GM19043 (cell line): ENCODE results near the gene GLRA1.
A peak's percentile ranks its signal among the peaks of the same experiment; 100 is the strongest.
"Not testable (repeated sequence)": the region's sequence is repeated elsewhere in the genome, so short reads cannot be mapped to it uniquely, and the experiment has no call there.

Source experiments
- ATAC-seq: cut with Tn5 transposase; IDR thresholded peaks from one replicate; pipeline ENCODE4 v1.9.1; 2021; ENCODE audit warnings: low read depth; ENCODE audit not compliant: unreplicated experiment

The GLRA1 gene

DNA sequence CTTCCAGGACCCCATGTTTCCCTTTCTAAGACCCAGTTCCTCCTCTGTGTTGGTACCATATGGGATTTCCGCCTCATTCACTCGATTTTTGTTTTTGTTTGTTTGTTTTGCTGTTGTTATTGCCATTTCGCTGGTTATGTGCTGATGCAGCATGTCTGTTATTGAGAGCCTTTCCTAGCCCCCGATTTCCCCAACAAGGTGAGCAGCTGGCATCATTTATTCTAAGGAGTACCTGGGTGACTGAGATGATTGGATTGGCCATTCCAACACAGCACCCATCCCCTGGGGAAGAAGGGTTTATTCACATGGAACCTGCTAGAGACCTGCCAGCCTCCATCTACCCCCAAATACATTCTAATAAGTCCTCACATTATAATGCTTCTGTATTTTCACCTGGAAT is 2.7 kb downstream of the GLRA1 start:
- ATAC-seq: no peak

DNA sequence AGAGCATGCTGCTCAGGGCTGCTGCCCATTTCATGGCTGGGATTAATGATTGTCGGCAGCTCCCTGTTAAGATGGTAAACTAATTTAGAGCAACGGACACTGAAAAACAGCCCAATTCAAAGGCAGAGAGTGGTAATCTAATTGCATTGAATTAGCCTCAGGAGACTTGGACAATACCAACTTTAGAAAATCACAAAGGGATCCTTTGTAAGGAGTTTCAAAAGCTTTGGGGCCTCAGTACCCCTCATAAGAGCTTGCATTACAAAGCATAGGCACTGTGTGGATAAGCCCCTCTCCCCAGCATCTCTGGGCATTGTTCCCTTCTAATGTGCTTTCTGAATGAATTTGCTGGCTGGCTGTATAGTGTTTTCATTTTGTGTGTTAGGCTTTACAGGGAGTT is 6.7 kb downstream of the GLRA1 start:
- ATAC-seq: no peak

DNA sequence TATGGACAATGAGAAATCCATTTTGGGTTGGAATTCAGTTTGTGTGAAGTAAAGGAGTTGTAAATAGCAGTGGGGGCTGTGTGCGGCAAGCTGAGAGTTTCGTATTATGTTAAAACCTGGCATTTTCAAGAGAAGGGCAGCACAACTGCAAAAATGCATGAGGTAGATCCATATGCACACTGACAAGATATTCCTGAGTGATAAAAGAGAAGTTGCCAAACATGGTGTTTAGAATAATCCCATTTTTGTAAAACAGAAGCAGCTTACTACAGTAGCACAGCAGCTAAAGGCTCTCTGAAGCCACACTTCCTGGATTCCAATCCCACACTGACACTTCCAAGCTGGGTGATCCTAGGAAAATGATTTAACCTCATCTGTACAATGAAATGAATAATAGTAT is 11.2 kb downstream of the GLRA1 start:
- ATAC-seq: no peak

DNA sequence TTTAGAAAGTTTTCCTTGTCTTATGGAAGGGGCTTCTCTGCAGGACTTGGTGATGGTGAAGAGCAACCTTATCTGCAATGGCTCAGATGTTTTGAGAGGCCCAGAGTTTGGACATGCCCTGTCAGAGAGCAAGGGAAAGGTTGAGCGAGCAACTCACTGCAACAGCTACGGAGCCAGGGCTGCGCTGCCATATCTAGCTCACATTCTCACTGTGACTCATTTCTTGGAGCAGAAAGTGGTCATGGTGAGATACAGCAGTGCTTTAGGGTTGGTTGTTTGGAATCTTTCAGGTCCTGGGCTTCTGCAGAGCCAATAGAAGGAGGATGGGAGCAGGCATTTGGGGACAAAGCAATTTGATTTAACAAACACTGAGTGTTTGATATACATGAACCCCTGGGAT is 12.3 kb downstream of the GLRA1 start:
- no peak for ATAC-seq

DNA sequence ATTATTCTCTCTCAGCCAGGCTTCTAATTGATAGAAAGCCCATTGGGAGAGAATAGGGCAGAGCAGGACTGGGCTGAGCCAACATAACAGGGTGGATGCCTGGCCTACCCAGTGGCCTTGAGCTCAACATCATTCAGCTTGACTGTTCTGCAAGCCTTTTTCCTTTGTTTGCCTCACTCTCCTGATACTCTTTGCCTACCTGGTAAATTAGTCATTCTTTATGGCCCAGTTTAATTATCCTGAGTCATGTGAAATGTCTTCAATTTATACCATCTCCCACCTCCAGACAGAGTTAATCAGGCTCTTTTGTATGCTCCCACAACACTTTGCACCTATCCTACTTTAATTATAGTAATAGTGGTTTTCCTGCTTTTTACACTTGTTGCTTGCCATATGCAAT is 13.6 kb downstream of the GLRA1 start:
- ATAC-seq: no peak

DNA sequence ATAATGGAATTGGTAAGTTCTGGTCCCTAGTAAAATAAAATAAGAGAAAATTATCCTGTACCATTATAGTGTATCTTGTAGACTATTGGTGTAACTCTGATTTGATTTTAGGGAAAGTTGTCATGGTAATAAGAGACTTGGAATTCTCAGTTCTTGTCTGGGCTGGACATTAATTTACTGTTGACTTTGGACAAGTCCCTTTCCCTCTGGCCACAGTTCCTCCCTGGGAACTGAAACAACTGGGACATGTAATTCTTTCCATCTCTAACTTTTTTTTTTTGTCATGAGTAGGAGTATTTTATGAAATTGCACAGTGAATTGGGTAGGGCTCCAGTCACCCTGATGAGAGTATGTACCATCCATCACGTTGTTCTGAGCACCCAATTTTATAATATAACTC is 15.0 kb downstream of the GLRA1 start:
- ATAC-seq: no peak

DNA sequence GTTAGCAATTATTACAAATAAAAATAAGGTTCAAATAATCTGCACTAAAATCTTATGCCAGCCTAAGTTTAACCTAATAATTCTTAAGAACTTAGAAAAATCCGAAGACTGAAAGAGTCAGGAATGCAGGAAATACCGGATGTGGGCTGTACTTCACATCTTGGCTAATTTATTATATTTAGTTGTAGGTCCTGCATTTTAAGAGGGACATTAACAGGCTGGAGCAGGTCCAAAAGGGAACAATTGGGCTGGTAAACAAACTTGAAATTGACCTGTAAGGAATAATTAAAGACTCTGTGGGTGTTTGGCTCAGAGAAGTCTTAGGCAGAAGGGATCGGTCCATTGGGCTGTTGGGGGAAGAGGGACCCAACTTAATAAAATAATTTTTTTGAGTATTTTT is 18.4 kb downstream of the GLRA1 start:
- ATAC-seq: no peak

DNA sequence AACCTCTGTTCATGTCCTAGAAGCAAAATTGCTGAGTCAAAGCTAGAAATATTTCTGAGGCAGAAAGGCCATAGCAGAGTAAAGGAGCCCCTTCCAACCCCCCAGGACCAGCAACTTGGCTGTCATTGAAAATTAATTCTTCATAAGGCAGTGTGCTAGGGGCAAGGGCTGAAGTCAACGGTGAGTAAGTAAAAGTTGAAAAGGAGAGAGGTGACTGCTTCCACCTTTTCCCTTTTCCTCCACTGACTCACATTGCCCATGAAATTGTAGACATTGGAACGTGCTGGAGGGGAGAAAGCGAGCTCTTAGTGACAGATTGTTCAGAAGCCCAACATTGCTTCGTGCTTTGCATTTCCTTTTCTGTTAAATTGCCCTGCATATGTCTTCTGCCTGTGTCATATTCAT is 19.1 kb downstream of the GLRA1 start:
- no peak for ATAC-seq

DNA sequence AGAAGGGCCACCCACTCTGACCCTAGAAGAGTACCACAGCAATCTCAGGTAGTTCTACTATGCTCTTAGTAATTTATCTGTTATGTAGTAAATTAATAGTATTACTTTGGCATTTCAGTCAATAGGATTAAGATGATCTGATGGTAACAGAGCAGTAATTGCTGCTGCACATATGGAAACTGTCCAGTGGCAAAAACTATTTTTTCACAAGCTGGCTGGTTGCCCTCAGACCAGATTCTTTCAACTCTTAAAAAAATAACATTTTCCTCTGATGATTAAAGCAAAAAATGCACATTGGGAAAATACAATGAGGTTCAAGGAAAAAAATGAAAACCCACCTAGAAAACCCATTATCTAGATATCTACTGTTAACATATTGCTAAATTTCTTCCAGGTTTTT is 19.7 kb downstream of the GLRA1 start:
- ATAC-seq: no peak

DNA sequence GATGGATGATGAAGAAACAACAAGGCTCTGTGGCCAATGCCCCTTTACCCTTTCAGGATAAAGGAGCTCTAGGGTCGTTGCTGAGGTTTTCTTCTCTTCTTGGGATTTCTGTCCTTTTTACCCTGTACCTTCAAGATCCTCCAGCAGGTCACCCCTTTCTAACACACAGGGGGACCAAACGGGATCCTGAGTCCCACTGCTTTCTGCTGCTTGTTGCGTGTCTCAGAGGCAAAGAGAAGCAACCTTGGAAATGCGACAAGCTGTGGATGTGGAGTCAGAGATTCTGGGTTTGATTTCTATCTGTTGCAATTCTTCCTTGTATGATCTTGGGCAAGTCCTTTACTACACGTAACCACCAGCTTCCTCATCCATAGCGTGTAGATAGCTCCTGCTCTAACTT is 20.5 kb downstream of the GLRA1 start:
- no peak for ATAC-seq

DNA sequence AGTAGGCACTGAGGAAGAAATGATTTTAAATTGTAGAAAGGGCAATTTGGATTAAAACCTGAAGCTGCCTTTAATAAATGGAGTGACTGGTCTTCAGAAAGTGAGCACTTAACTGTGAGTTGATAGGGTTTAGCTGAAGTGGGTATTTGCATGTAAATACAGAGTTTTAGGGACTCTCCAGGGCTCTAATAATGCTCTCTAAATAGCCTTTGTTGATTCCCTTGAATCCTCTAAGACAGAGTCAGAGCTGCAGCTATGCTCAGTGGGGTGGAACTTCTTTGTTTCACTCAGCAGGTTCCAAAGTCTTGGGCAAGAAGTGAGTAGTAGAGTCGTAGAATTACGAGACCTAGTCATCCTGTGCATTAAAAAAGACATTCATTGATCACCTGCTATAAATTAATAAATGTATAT is 21.4 kb downstream of the GLRA1 start:
- peak; percentile 94 for ATAC-seq

DNA sequence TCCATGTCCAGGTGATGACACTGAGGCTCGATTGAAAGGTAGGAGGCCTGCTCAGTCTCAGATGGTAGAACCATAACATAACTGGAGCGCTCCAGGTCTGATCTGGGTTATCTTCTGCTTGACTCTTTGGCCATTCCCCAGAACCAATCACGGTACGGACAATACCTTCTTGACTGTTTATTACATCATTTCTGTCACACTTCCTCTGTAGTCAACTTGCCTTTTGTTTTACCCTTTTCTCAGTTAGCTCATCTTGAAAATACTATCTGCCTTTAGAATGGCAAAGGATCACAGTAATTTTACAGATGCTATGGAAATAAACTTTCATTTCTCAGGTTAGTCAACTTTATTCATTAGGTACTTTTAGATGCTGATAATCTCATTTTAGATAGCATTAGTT is 22.4 kb downstream of the GLRA1 start:
- ATAC-seq: no peak

DNA sequence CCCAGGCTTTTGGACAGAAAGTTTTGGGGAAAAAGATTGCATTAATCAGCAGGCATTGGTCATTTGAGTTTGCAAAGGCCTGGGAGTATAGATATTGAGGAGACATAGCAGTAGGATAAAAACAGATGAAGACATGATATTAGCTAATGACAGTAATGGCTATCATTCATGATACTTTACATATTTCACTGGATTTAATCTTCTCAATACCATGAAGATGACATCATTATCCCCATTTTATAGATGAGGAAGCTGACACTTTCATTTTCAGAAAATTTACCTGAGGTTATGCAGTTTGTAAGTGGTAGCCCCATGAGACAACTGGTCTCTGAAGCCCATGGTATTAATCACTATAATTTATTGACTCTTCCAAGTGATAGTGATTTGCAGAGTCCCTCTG is 23.0 kb downstream of the GLRA1 start:
- ATAC-seq: no peak

DNA sequence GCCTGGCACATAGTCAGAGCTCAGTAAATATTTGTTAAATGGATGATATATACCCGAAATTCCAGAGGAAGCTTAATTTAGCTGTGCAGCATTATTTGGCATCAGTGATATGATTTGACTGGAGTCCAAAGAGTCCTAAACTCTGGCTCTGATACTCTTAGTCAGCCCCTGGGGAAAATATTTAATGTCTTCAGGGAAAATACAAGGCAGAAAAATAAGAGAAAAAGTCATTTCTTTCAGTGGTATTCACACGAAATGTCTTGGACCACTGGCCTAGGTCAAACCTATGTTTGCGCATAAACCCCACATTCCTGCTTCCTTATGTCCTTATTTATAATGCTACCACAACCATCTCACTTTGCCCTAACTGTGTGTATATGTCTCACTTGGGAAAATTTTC is 23.8 kb downstream of the GLRA1 start:
- ATAC-seq: no peak

DNA sequence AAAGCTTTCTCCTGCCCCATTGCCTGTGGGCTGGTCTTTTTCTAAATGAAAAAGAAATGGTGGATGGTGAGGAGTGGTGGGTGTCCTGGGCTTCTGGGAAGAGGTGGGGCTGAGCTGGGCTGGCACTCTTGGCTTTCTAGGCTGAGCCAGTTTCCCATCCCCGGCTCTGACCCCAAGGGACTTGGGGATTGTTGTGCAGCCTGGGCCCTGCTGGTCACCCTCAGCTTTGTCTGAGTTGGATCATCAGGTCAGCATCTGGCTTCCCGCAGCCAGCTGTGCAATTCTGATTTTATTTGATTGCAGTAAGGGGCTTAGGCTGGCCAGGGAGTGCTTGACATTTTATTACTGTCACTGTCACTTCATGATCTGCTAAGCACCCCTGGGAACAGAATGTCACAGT is 25.3 kb downstream of the GLRA1 start:
- no peak for ATAC-seq

DNA sequence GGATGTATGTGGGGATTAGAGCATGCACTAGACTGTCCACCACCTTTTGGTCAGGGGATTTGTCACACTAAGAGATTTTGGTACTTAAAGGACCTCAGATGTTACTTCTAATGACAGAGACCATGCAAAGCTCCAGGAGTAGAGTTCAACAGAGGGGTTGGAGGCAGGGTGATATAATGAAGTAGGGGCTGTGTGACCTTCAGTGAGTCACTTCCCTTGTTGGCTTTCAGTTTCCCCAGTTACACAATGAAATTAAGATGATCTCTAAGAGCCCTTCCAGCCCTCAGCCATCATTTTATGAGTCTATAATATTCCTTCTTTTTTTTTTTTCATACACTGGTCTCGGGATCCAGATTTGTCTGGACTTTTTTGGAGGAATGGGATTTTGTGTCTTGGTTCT is 26.8 kb downstream of the GLRA1 start:
- no peak for ATAC-seq

DNA sequence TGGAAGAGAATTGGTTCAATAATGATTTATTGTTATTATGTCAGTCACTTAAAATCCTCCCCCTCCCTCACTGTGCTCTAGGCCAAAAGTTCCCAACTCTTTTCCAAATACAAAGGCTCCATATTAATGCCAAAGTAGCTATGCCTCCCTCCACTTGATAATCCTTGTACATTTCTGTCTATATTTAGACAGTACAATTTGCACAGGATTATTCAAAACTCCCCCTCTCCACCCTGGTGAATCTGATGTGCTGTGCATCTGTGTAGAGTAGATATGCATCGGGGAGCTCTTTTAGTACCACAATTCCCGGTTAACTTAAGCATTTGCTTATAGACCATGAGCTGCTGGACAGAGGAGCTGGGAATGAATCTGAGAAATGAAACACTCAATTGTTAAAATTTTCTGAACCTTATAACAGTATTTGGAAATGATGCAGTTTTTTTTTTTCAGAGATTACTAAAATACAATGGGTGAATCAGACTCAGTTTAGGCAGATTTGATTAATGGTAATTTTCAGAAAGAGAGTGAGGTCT is 27.6 kb downstream of the GLRA1 start:
- no peak for ATAC-seq

DNA sequence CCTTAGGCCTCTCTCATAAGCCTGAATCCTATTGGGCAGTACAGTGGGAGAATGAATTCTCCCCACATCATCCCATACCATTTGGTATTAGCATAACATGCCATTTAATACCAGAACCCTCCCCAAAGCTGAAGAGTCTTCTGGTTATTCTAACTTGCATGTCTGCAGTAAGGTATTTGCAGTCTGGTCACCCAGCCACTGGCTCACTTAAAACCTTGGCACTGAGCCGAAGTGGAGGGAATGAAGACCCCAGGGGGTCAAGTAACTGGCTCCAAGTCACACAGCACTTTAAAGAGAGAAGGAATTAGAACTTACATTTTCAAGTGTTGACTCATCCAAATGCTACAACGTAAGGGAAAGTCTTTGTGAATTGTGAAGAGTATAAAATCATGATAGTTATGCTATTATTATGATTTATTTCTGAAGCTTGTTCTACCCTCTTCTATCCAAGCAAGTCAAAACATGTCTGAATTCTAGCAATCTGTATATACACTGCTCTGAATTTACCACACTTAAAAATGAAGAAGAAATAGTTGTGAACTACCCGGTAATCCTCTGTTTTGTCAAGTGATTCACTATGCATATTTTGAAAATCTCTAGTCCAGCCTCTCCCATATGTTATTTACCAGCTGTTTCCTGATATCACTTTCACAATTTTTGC is 28.5 kb downstream of the GLRA1 start:
- no peak for ATAC-seq

DNA sequence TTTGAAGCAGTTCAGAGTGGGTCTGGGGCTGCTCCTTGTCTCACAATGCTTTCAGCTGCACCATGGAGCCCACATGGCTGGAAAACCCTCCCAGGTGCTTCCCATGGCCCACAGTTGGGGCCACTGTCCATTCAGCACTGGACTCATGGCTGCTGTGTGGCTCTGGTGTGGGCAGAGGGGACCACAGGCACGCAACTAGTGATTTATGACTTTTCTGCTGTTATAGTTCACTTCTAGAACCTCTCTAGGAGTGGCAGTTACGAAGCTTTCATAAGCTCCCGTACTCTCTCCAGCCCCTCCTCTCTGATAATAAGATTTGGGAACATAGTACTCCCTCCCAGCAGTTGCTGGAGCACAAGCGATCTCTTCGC is 29.0 kb downstream of the GLRA1 start:
- no peak for ATAC-seq

DNA sequence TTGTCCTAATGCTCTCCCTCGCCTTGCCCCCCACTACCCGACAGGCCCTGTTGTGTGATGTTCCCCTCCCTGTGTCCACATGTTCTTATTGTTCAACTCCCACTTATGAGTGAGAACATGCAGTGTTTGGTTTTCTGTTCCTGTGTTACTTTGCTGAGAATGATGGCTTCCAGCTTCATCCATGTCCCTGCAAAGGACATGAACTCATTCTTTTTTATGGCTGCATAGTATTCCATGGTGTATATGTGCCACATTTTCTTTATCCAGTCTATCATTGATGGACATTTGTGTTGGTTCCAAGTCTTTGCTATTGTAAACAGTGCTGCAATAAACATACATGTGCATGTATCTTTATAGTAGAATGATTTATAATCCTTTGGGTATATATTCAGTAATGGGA is 31.2 kb downstream of the GLRA1 start:
- ATAC-seq: not testable (repeated sequence)

DNA sequence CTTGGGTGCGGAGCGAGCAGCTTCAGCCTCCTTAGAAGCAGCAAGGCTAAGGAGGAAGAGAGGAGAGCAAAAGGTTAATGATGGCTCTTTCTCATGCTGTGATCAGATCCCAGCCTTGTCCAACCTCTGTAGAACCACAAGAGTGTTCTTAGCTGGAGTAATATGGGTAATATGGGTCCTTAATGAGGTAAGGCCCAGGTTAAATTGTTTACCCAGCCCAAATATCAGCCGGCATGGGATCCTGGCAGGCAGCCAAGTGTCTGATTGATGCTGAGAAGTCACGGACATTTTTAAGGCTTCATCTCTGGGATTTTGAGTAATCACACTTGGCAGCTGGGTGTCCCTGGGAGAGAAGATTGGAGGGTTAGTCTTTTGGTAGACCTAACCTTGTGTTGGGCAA is 32.3 kb downstream of the GLRA1 start:
- no peak for ATAC-seq

DNA sequence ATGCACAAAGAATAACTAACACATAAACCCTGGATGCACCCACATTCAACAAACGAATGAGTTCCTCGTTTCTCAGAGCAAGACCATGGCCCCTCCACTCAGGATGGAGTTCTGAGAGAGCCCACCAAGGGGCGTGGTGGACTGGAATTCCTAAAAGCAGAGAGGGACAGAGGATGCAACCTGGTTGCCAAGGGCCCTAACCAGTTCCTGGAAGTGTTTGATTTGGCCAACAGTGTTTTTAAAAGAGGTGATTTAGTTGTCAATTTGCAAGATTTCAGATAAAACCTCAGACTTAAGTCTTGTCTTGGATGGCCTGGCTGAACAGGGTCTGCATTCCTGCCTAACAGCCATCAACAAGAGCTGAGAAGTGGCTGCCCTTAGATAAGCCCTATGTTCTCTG is 34.4 kb downstream of the GLRA1 start:
- ATAC-seq: no peak

DNA sequence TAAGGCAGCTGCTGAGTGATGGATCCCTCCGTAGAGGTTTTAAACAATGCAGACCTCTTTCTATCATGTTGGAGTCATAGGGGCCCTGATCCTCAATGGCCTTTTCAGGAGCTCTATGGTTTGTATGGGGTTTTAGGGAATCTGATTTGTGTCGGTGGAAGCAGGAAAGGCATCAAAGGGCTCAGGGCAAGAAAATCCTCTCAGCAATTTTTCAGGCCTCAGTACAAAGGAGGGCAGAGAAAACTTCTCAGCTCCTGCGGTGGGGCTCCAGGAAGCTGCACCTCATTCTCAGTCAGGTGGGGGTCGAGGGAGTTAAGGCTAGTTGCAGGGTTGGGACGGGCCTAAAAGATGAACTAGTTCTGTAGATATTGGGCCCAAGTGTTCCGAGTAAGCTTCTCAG is 35.0 kb downstream of the GLRA1 start:
- no peak for ATAC-seq
